ENCODE measurements around the gene RGS5. TPM values are rescaled to one million over a fixed set of nuclear protein-coding genes. Genes with fewer than 3 reads are reported as not detected.

The RGS5 gene
- polyA plus RNA-seq, 1 of the 3 experiments (the other 2 are of a cell fraction) = 260 TPM

- TF ChIP-seq REST (IDR thresholded peaks at IDR 0.05; ENCODE audit: low read depth, low read length) (no peak), GATA2 (CRISPR knock-in tag; IDR thresholded peaks at IDR 0.05) (no peak), RFX5 (IDR thresholded peaks at IDR 0.05; ENCODE audit: low read length) (no peak), EP300 (IDR thresholded peaks at IDR 0.05; ENCODE audit: borderline replicate concordance in 1 of 2, low read depth in 1 of 2, low read length in 1 of 2) (no peak), EZH2phosphoT487 (IDR thresholded peaks at IDR 0.05; ENCODE audit: borderline replicate concordance, low read depth) (no peak)
- POLR2A ChIA-PET = interaction anchor here (1.2 to 3.0 kb wide), 3 partner anchors 12 to 306 kb away, joined by 3 to 13 read pairs (median 3); partner anchors contain the start of gene RGS5
Measured at GRCh38 chr1:163191301-163191700, 11.4 kb downstream of the RGS5 start.

GRCh38 chr1:163188947-163189346 is 13.8 kb downstream of the RGS5 start:
- H3K27ac ChIP-seq (ENCODE audit: low read depth in 2 of 2, low read length in 1 of 2) = peak overlapping the region in 1 of 2 experiments; percentile 96; a peak in 2 of 4 replicates
- no peaks in the 10 kb centered on the region for H3K27me3 ChIP-seq (ENCODE audit: insufficient read depth)
- POLR2A ChIA-PET = interaction anchor here (0.6 to 2.8 kb wide), 4 partner anchors 12 to 1518 kb away, joined by 3 to 14 read pairs (median 6); partner anchors contain the start of gene RGS5
- peaks cover 33 to 49% of the 10 kb centered on the region in 2 experiments for H3K36me3 ChIP-seq (replicated peaks in 1 of 2; ENCODE audit: control insufficient read depth in 1 of 2, insufficient read depth in 2 of 2, low read length in 1 of 2)
- CTCF ChIA-PET = interaction anchor here (0.9 to 4.8 kb wide), 4 partner anchors 14 to 126 kb away, joined by 3 to 27 read pairs (median 5); partner anchors contain the start of gene RGS4
- H4K20me1 ChIP-seq (ENCODE audit: insufficient read depth) = no peaks in the 10 kb centered on the region
- no peak overlapping the region for H3K9ac ChIP-seq
- no peak overlapping the region for H2AFZ ChIP-seq (ENCODE audit: low read depth)
- no peak overlapping the region for H3K4me2 ChIP-seq
- no peaks in the 10 kb centered on the region for H3F3A ChIP-seq (replicated peaks; ENCODE audit: insufficient read depth)
- WGBS (ENCODE audit: low lambda C conversion rate) = 17% methylated on average over 3 of the region's 3 CpGs
- H3K79me2 ChIP-seq (ENCODE audit: insufficient read depth) = peaks cover 4% of the 10 kb centered on the region; the same call in 1 of the 2 replicates
- DNase-seq = no peak
- no peaks in the 10 kb centered on the region for H3K9me3 ChIP-seq
- H3K4me3 ChIP-seq (ENCODE audit: low read depth in 2 of 2, low read length in 1 of 2) = no peak overlapping the region; a peak in 1 of 4 replicates
- peaks cover 0 to 80% of the 10 kb centered on the region in 2 experiments; a peak in 3 of 4 replicates for H3K4me1 ChIP-seq (ENCODE audit: control insufficient read depth in 1 of 2, insufficient read depth in 2 of 2, low read depth in 1 of 2, low read length in 1 of 2)
- H3K9me2 ChIP-seq = no peaks in the 10 kb centered on the region
- TF ChIP-seq USF2 (IDR thresholded peaks at IDR 0.05; ENCODE audit: borderline replicate concordance, low read depth, low read length) (no peak), SMC3 (IDR thresholded peaks at IDR 0.05; ENCODE audit: low read depth, low read length) (no peak), ELF1 (IDR thresholded peaks at IDR 0.05) (no peak), REST (IDR thresholded peaks at IDR 0.05; ENCODE audit: low read depth, low read length) (no peak), FOXM1 (IDR thresholded peaks at IDR 0.05; ENCODE audit: low read depth) (no peak), SIN3A (IDR thresholded peaks at IDR 0.05; ENCODE audit: borderline replicate concordance, low read depth, low read length) (no peak), RCOR1 (IDR thresholded peaks at IDR 0.05; ENCODE audit: low read length) (peak; percentile 56; the same call in 1 of the 2 replicates), RAD21 (IDR thresholded peaks at IDR 0.05; ENCODE audit: low read length) (no peak), ZBTB33 (IDR thresholded peaks at IDR 0.05; ENCODE audit: borderline replicate concordance, low read depth) (no peak), JUND (IDR thresholded peaks at IDR 0.05) (no peak), RFX5 (IDR thresholded peaks at IDR 0.05; ENCODE audit: low read length) (no peak), TAF1 (IDR thresholded peaks at IDR 0.05; ENCODE audit: borderline replicate concordance, low read depth, low read length) (no peak), EP300 (IDR thresholded peaks at IDR 0.05; ENCODE audit: borderline replicate concordance in 1 of 2, low read depth in 1 of 2, low read length in 1 of 2) (peak in 1 of 2 experiments; percentile 69; a peak in 1 of 4 replicates)

More at GRCh38 chr1:163191301-163191700, 11.4 kb downstream of the RGS5 start:
- Histone ChIP-seq H3F3A (replicated peaks; ENCODE audit: insufficient read depth) (peaks cover 8% of the 10 kb centered on the region), H3K4me1 (ENCODE audit: control insufficient read depth in 1 of 2, insufficient read depth in 2 of 2, low read depth in 1 of 2, low read length in 1 of 2) (peaks cover 0 to 87% of the 10 kb centered on the region in 2 experiments; a peak in 2 of 4 replicates), H3K27me3 (ENCODE audit: insufficient read depth) (no peaks in the 10 kb centered on the region), H3K9ac (no peak overlapping the region), H3K9me2 (no peaks in the 10 kb centered on the region), H4K20me1 (ENCODE audit: insufficient read depth) (no peaks in the 10 kb centered on the region), H3K79me2 (ENCODE audit: insufficient read depth) (peaks cover 16% of the 10 kb centered on the region), H3K36me3 (replicated peaks in 1 of 2; ENCODE audit: control insufficient read depth in 1 of 2, insufficient read depth in 2 of 2, low read length in 1 of 2) (peaks cover 33% of the 10 kb centered on the region in 2 experiments), H3K9me3 (no peaks in the 10 kb centered on the region), H3K27ac (ENCODE audit: low read depth in 2 of 2, low read length in 1 of 2) (peak overlapping the region in 1 of 2 experiments; percentile 60; a peak in 2 of 4 replicates), H3K4me2 (no peak overlapping the region), H3K4me3 (ENCODE audit: low read depth in 2 of 2, low read length in 1 of 2) (no peak overlapping the region; a peak in 1 of 4 replicates), H2AFZ (ENCODE audit: low read depth) (no peak overlapping the region)
- DNase-seq = no peak
- CTCF ChIA-PET = interaction anchor here (0.9 to 2.0 kb wide), 5 partner anchors 121 to 346 kb away, joined by 4 to 10 read pairs (median 4); partner anchors contain the start of gene RGS4
- WGBS (ENCODE audit: low lambda C conversion rate) = 91% methylated on average over 1 of the region's 1 CpG

All from SK-N-SH (cell line).